Kidney capillary endothelial cell (primary cell): ENCODE results near the gene XKR7.
"Not testable (repeated sequence)": the region's sequence is repeated elsewhere in the genome, so short reads cannot be mapped to it uniquely, and the experiment has no call there.

ENCODE experiments used
- DNase-seq: peaks from one replicate; pipeline ENCODE4 v3.0.0-alpha.2; 2018; ENCODE audit warnings: low spot score

XKR7 gene

GRCh38 chr20:32013326-32013725 is 45.4 kb downstream of the XKR7 start:
- DNase-seq, result no peak

- no peak for DNase-seq
Measured at GRCh38 chr20:32017711-32018251, 49.8 kb downstream of the XKR7 start.

- DNase-seq, result peak; percentile 19
Measured at GRCh38 chr20:32018269-32019155, 50.6 kb downstream of the XKR7 start.

GRCh38 chr20:32019156-32019510 is 51.2 kb downstream of the XKR7 start:
- DNase-seq, result peak; percentile 42

- DNase-seq, result no peak
Measured at GRCh38 chr20:32019563-32020463, 51.9 kb downstream of the XKR7 start.

GRCh38 chr20:32021091-32021490 is 53.1 kb downstream of the XKR7 start:
- no peak for DNase-seq

- DNase-seq, result no peak
Measured at GRCh38 chr20:32024683-32025295, 56.8 kb downstream of the XKR7 start.

- DNase-seq, result no peak
Measured at GRCh38 chr20:32027643-32028042, 59.7 kb downstream of the XKR7 start.

GRCh38 chr20:32028647-32029372 is 60.9 kb downstream of the XKR7 start:
- no peak for DNase-seq

GRCh38 chr20:32029561-32029960 is 61.6 kb downstream of the XKR7 start:
- DNase-seq, result no peak

- DNase-seq, result peak; percentile 72
Measured at GRCh38 chr20:32031007-32031958, 63.3 kb downstream of the XKR7 start.

- DNase-seq, result no peak
Measured at GRCh38 chr20:32033316-32033715, 65.4 kb downstream of the XKR7 start.

- DNase-seq, result not testable (repeated sequence)
Measured at GRCh38 chr20:32033721-32034120, 65.8 kb downstream of the XKR7 start.

- no peak for DNase-seq
Measured at GRCh38 chr20:32034581-32035425, 66.9 kb downstream of the XKR7 start.

- DNase-seq, result no peak
Measured at GRCh38 chr20:32035426-32035779, 67.5 kb downstream of the XKR7 start.

GRCh38 chr20:32036252-32036651 is 68.3 kb downstream of the XKR7 start:
- no peak for DNase-seq

GRCh38 chr20:32036716-32037485 is 69.0 kb downstream of the XKR7 start:
- no peak for DNase-seq

- no peak for DNase-seq
Measured at GRCh38 chr20:32037929-32038328, 70.0 kb downstream of the XKR7 start.
